Astrocyte of the cerebellum (primary cell): ENCODE measurements around the gene USF2.
"Not testable (repeated sequence)": the region's sequence is repeated elsewhere in the genome, so short reads cannot be mapped to it uniquely, and the experiment has no call there.

Experiments used
- DNase-seq: peaks from one replicate; pipeline ENCODE4 v3.0.0-alpha.2; 2011; ENCODE audit warnings: low read depth
- H3K4me3 ChIP-seq: 2 replicates; pipeline ENCODE4 v1.5.1; 2011; ENCODE audit warnings: mild to moderate bottlenecking, low read depth, low read length, moderate library complexity
- CTCF ChIP-seq: IDR thresholded peaks from 2 replicates; pipeline ENCODE4 v1.5.1; 2012; ENCODE audit warnings: low read length, low read depth, moderate library complexity, mild to moderate bottlenecking; ENCODE audit errors: missing control alignments
- in situ Hi-C: cut with HindIII; loops from 2 replicates; pipeline ENCODE4 v1.10.0; 2017; ENCODE audit warnings: low sequenced_read_pairs

The USF2 gene

GRCh38 chr19:35279374-35279773 lies 10.6 kb downstream of the USF2 start:
- in situ Hi-C loops, result no loop called here
- no peak overlapping the region for H3K4me3 ChIP-seq
- TF ChIP-seq CTCF, result no peak
- no peak for DNase-seq

- in situ Hi-C loops, result no loop called here
- TF ChIP-seq CTCF, result no peak
- DNase-seq, result no peak
- H3K4me3 ChIP-seq, result no peak overlapping the region
Measured at GRCh38 chr19:35279985-35280821, 11.4 kb downstream of the USF2 start.

- in situ Hi-C loops, result no loop called here
Measured at GRCh38 chr19:35281303-35281702, 12.5 kb downstream of the USF2 start.

GRCh38 chr19:35284153-35285094 lies 15.7 kb downstream of the USF2 start:
- in situ Hi-C loops, result no loop called here
- TF ChIP-seq CTCF, result no peak
- DNase-seq, result no peak
- no peak overlapping the region for H3K4me3 ChIP-seq

More at GRCh38 chr19:35281303-35281702, 12.5 kb downstream of the USF2 start:
- no peak overlapping the region for H3K4me3 ChIP-seq
- no peak for TF ChIP-seq CTCF
- DNase-seq, result no peak

- H3K4me3 ChIP-seq, result no peak overlapping the region
- in situ Hi-C loops, result no loop called here
- no peak for TF ChIP-seq CTCF
- DNase-seq, result no peak
Measured at GRCh38 chr19:35285095-35285449, 16.3 kb downstream of the USF2 start.

GRCh38 chr19:35285465-35285864 lies 16.7 kb downstream of the USF2 start:
- DNase-seq, H3K4me3 ChIP-seq, in situ Hi-C loops: not testable (repeated sequence)

GRCh38 chr19:35286101-35286500 lies 17.3 kb downstream of the USF2 start:
- H3K4me3 ChIP-seq, in situ Hi-C loops, DNase-seq: not testable (repeated sequence)
